SK-MEL-5 (cell line): ENCODE data around the gene ACOD1. TPM values are rescaled to one million over a fixed set of nuclear protein-coding genes. Genes with fewer than 3 reads are reported as not detected.
A peak's percentile ranks its signal among the peaks of the same experiment; 100 is the strongest.
"Not testable (repeated sequence)": the region's sequence is repeated elsewhere in the genome, so short reads cannot be mapped to it uniquely, and the experiment has no call there.

ENCODE experiments used
- DNase-seq: peaks from one replicate; pipeline ENCODE4 v3.0.0-alpha.2; 2016; ENCODE audit warnings: low read depth, low spot score
- in situ Hi-C: cut with HindIII; loops from 2 replicates; pipeline ENCODE4 v1.10.0; 2016; ENCODE audit warnings: low sequenced_read_pairs, high pct_unique_total_duplicates, low pct_unique_long_range_greater_than_20kb
- polyA plus RNA-seq, 2 experiments: library from polyadenylated mRNA; depleted of rRNA; stranded (reverse); fragments of >200 nt; gene quantifications; 2 replicates each; pipeline ENCODE4 v1.2.3, GENCODE V29; 2015
- total RNA-seq: library from RNA; depleted of rRNA; stranded (reverse); fragments of >200 nt; shearing (Covaris generic); gene quantifications from 2 replicates; pipeline ENCODE4 v1.2.3, GENCODE V29; 2014; rRNA removed

Gene ACOD1
- total RNA-seq, result not detected in 2 replicates
- not detected in 2 replicates for polyA plus RNA-seq (2015; cell fraction: cytosol; rRNA removed)
- not detected in 2 replicates for polyA plus RNA-seq (2015; cell fraction: nucleus; rRNA removed)

DNA sequence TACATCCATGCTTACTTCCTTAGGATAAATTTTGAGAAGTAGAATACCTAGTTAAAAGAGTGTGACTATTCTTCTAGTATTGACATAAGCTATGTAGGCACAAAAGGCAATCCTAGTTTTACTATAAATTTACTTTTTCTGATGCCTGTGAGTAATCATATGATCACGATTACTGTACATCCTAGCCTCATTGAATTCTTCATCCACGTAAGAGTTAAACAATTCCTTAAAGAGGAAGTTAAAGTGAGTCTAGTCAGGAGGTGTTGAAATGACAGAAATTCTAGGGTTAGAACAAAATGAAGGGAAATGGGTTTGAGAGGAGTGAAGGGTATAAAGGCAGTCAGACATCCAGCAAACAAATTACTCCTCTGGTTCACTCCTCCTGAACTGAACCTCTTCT is at the start of gene ACOD1:
Gene ACOD1 (plus strand): TSS at position 363 of the 400 bp plus-strand sequence. CDS start 48 bp downstream, outside the sequence.
- in situ Hi-C loops, result no loop called here

DNA sequence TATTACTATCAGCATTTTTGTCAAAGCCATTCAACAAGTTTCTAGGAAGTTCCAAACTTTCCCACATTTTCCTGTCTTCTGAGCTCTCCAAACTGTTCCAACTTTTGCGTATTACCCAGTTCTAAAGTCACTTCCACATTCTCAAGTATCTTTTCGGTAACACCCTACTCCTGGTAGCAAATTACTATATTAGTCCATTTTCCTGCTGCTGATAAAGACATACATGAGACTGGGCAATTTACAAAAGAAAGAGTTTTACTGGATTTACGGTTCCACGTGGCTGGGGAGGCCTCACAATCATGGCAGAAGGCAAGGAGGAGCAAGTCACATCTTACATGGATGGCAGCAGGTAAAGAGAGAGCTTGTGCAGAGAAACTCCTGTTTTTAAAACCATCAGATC is 49.2 kb upstream of the ACOD1 start:
- DNase-seq, in situ Hi-C loops: not testable (repeated sequence)

More for the DNA sequence above, at the start of gene ACOD1:
- no peak for DNase-seq

DNA sequence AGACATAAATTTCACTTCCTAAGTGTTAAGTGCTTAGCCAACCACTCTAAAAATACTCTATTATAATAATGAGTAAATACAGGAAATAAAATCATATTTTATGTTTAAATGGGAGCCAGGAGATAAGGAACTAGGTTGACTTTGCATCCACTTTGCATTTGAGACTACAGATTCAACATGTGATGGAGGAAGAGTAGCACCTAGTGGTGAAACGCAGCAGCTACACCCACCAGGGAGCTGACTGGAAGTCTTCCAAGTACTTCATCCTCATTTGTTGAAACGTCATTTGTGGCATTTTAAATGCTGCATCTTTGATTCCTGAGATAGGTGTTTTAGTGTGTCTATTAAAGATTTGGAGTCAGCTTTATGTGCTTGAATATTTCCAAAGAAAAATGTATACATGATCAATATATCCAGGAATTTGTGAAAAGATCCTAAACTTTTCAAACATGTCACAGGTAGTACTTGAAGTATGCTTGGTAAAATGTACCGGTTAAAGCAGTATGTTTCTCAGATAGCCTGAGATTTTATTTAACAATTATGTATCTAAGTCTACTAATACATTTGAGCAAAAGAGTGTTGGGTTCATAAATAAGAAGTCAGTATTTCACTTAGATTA is 44.7 kb upstream of the ACOD1 start:
- in situ Hi-C loops, result no loop called here
- DNase-seq, result peak; percentile 83

DNA sequence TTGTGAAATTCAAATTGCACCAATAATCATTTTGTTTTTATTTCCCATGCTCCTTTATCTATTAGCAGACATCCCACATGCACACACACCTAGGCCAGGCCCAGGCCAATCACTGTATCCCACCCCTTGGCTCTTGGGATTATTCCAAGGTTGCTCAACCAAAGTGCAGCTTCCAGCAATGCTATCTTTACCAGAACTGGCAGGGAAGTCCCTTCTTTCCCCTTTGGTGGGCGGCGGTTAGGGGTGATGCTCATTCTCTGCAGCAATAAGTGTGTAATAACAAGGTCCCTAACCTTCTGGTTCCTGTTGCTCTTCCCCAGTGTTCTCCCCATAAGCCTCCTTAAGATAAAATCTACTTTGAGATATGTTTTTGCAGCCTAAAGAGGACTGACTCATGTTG is 43.8 kb upstream of the ACOD1 start:
- in situ Hi-C loops, result no loop called here
- no peak for DNase-seq

DNA sequence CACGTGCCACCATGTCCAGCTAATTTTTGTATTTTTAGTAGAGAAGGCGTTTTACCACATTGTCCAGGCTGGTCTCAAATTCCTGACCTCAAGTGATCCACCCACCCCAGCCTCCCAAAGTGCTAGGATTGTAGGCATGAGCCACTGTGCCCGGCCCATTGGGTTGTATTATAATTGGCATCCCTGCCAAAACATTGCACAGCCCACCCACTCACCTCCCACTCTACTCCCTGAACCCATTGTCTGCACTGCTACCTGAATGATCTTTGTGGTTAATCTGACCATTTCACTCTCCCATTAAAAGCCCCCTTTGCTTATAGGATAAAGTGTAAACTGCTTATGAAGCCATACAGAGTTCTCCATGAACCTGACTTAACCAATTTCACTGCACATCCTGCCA is 35.8 kb upstream of the ACOD1 start:
- in situ Hi-C loops, result no loop called here
- DNase-seq, result no peak

DNA sequence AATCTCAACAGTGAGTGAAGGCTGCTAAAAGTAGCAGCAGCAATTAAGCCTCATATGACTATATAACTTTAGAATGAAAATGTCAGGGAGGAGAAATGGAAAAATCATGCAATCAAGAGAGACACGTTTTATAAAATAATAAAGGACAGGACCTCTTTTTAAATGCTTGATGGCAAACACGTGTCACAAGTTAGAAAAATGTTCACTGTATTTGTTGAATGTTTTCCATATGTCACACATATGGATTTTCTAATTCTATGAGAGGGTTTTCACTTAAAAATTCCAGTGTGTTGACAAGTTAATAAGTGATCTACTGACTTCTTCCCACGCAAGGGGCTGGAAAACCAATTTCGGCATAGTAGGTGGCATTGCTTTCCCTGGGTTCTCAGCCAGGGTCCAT is 34.4 kb upstream of the ACOD1 start:
- in situ Hi-C loops, result no loop called here
- DNase-seq, result no peak

DNA sequence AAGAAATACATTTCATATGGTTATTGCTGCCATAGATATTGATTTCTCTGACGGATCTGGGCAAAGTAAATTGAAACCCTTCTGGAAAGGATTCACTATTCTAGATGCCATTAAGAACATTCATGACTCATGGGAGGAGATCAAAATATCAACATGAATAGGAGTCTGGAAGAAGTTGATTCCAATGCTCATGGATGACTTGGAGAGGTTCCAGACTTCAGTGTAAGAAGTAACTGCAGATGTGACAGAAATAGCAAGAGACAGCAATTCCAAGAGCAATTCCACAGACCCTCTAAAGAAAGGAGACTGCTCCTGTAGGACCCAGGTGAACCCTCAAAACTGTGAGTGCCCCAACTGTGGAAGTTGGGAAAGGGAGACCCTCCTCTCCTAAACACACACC is 31.2 kb upstream of the ACOD1 start:
- in situ Hi-C loops, result no loop called here
- no peak for DNase-seq

DNA sequence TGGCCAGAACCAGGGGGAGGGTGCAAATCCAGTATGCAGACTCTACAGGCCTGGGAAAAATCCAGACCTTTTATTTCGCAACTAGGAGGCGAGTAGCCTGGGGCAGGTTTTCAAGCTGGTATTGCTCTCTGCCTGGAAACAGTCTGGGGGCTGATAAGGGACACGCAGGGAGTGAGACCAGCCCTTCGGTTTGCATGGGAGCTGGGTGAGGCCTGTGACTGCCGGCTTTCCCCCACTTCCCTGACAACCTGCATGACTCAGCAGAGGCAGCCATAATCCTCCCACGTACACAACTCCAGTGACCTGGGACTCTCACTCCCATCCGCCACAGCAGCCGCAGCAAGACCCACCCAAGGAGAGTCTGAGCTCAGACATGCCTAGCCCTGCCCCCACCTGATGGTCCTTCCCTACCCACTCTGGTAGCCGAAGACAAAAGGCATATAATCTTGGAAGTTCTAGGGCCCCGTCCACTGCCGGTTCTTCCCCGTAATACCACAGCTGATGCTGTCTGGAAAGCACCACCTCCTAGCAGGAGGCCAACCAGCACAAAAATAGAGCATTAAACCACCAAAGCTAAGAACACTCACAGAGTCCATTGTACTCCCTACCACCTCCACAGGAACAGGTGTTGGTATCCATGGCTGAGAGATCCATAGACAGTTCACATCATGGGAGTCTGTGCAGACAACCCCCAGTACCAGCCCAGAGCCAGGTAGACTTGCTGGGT is 30.4 kb upstream of the ACOD1 start:
- DNase-seq, in situ Hi-C loops: not testable (repeated sequence)

DNA sequence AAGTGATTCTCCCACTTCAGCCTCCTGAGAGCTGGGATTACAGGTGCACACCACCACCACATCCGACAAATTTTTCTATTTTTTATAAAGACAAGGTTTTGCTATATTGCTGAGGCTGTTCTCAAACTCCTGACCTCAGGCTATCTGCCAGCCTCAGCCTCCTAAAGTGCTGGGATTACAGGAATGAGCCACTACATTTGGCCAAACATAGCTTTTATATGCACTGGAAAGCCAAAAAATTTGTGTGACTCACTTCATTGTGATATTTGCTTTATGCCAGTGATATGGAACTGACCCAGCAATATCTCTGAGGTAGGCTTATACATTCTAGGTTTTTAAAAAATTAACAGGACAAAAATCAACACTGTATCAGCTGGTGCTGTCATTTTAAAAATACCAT is 26.8 kb upstream of the ACOD1 start:
- DNase-seq, result no peak
- in situ Hi-C loops, result no loop called here

DNA sequence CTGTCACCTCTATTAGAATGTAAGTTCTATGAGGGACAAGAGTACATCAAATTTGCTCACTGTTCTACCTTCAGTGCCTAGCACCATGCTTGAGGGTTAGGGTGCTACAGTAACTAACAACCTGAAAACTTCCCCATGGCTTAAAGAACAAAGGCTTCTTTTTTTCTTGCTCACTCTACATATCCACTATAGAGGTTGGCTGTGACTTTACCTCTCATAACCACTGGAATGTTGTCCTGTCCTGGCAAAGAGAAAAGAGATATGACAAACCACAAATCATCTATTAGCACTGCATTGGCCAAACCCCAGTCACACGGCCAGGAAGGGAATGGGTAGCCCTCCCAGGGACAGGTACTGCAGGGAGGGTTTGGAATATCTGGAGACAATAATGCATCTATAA is 23.2 kb upstream of the ACOD1 start:
- in situ Hi-C loops, result no loop called here

DNA sequence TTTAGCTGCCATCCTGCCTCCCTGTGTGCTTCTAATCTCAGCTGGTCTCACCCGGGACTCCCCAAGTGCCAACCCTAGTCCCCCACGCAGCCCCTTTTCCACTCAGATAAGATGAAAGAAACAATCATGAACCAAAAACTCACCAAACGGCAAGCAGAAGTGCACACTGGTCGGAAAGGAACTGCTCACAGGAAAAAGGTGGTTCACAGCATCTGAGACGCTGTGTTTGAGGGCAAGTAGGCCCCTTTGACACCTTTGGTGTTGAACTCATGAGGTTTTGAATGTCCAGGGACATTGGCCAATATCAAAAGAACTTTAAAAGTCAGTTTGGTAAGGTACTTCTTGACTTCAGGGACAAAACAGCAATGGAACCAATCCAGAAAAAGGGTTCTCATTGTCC is 20.4 kb upstream of the ACOD1 start:
- DNase-seq, result no peak
- in situ Hi-C loops, result no loop called here

More for the DNA sequence above, 23.2 kb upstream of the ACOD1 start:
- no peak for DNase-seq

DNA sequence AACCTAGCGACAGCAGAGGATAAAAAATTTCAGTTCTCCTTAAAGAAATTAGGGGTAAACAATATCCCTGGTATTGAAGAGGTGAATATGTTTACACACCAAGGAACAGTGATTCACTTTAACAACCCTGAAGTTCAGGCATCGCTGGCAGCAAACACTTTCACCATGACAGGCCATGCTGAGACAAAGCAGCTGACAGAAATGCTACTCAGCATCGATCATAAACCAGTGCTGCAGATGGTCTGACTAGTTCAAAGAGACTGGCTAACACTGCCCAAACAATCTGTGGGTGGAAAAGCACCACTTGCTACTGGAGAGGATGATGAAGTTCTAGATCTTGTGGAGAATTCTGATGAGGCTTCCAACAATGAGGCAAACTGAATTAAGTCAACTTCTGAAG is 19.9 kb upstream of the ACOD1 start:
- in situ Hi-C loops, result no loop called here
- no peak for DNase-seq

DNA sequence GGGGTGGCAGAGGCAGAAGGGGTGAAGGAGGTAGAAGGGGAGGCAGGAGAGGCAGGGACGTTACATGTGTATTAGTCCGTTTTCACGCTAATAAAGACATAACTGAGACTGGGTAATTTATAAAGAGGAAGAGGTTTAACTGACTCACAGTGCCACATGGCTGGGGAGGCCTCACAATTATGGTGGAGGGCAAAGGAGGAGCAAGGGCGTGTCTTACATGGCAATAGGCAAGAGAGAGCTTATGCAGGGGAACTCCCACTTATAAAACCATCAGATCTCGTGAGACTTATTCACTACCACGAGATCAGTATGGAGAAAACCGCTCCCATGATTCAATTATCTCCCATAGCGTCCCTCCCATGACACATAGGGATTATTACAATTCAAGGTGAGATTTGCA is 19.0 kb upstream of the ACOD1 start:
- DNase-seq, result no peak
- in situ Hi-C loops, result no loop called here

DNA sequence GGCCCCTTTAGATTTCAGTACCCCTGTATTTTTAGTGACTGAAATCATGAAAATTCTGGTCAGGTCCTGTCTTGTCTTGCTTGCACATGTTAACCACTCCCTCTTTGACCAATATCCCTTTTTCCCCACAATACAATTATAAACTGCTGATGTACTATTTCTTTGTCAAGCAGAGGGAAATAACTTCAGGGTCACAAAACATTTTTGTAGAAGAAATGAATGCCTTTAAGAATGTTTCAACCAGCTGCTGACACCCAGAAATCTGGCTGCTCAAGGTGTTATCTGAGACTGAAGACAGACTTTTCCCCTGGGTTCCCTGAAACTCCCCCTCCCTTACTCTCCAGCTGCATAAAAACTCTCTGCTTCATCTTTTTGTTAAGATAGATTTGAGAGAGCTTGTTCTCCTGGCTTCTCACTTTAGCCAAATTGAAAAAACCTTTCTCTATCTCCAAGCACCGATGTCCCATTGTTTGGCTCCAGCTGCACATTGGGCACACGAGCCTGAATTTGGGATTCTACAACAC is 18.4 kb upstream of the ACOD1 start:
- in situ Hi-C loops, result no loop called here
- DNase-seq, result no peak

DNA sequence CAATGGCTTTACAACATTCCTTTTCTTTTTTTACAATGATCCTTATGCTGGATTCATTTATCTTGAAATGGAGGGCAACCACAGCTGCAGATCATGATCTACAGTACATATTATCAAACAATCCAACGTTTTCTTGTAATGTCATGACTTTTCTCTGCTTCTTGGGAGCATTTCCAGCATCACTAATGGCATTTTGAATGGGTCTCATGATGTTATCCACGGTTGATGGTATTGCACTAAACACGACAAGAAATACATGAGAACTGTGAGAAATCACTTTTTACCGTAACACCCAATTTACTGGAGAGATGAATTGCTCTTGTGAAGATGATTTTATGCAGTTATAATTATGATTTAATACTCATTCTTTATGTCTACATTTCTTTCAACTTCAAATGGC is 16.2 kb upstream of the ACOD1 start:
- in situ Hi-C loops, result no loop called here
- no peak for DNase-seq

DNA sequence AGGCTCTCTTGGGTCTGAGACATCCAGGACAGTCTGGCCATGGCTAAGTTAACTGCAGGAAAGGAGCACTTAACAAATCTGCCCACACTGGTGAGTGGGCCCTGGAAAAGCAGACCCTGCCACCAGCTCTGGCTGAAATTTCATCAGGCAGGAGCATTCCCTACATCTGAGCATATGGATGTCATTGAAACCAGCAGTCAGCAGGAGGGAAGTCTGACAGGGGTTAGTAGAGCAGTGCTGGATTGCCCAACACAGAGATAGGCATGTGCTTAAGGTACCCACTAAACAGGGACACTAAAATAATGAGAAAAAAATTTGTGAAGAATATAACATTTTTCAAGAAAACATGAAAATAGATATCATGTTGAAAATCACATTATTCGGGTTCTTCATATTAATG is 13.6 kb upstream of the ACOD1 start:
- in situ Hi-C loops, result no loop called here
- no peak for DNase-seq

DNA sequence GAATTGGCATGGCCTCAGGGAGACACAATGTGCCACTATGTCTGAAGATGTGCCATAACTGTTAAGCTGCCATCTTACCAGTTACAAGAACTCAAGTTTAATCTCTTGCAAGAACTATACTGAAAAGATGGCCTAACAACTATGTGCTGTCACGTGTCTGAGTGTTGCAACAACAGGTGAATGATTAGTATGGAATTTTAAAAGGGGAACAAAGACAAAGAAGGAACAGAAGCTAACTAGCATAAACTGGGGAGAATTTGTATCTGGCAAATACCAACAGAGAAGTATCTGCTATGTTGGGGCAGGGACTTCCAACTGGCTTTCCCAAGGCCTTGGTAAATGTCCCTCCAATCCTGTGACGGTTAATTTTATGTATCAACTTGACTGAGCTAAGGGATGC is 11.5 kb upstream of the ACOD1 start:
- no peak for DNase-seq
- in situ Hi-C loops, result no loop called here

DNA sequence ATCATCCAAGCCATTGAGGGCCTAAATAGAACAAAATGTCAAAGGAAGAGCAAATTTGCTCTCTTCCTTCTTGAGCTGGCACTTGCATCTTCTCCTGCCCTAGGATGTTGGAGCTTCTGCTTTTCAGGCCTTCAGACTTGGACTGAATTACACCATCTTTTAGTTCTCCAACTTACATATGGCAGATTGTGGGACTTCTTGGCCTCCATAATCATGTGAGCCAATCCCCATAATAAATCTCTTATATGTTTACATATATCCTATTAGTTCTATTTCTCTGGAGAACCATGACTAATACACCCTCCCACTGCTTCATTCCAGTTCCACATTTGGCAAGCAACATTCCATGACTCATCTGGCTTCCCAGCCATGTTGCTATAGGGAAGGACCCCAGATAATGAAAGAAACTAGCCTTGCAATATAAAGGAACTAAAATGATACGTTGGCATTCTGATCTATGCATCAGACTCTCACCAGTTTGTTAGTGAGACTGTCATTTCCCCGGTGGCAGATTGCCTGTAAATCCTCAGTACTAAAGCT is 11.0 kb upstream of the ACOD1 start:
- in situ Hi-C loops, result no loop called here
- DNase-seq, result no peak

DNA sequence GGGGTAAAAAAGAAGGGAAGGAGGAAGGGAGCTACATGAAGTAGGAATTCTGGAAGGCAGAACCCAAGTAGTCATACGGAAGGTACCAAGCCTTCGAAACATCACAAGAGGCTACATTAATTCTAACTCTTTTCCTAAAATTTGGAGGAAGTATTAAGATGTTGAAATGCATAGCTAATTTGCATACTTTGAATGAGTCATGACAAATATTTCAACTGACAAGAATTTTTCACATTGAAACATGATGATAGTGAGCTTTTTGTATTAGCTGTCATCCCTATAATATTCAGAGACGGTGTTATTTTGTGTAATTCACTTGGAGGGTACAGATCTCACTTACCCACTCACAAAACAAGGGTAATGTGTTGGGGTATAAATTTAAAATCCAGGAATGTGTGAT is 9.1 kb upstream of the ACOD1 start:
- in situ Hi-C loops, result no loop called here
- DNase-seq, result no peak
